LNCaP clone FGC (cell line): ENCODE data around the gene ACSBG1.

Experiments
- DNase-seq: peaks from one replicate; pipeline ENCODE4 v3.0.0-alpha.2; 2011; ENCODE audit warnings: low read depth
- H3K4me3 ChIP-seq: 2 replicates; pipeline ENCODE4 v1.5.1; 2011; ENCODE audit warnings: mild to moderate bottlenecking, low read depth, low read length, control low read depth
- CTCF ChIP-seq: IDR thresholded peaks from 2 replicates; pipeline ENCODE4 v1.5.1; 2012; ENCODE audit warnings: mild to moderate bottlenecking; ENCODE audit not compliant: control insufficient read depth, insufficient read depth; ENCODE audit errors: extremely low read depth

ACSBG1 gene

GRCh38 chr15:78212008-78212407 lies 22.4 kb downstream of the ACSBG1 start:
- H3K4me3 ChIP-seq = no peak overlapping the region
- no peak for TF ChIP-seq CTCF
- no peak for DNase-seq

- no peak for DNase-seq
- TF ChIP-seq CTCF = no peak
These were observed 23.0 kb downstream of the ACSBG1 start for GRCh38 chr15:78211189-78211921.

GRCh38 chr15:78210349-78210717 lies 24.0 kb downstream of the ACSBG1 start:
- no peak for DNase-seq
- H3K4me3 ChIP-seq = no peak overlapping the region
- TF ChIP-seq CTCF = no peak

More at GRCh38 chr15:78211189-78211921, 23.0 kb downstream of the ACSBG1 start:
- no peak overlapping the region for H3K4me3 ChIP-seq

GRCh38 chr15:78209646-78210348 lies 24.6 kb downstream of the ACSBG1 start:
- H3K4me3 ChIP-seq = no peak overlapping the region
- DNase-seq = peak; percentile 92

GRCh38 chr15:78208887-78209645 lies 25.3 kb downstream of the ACSBG1 start:
- TF ChIP-seq CTCF = no peak
- peak; percentile 59 for DNase-seq
- no peak overlapping the region for H3K4me3 ChIP-seq

More at GRCh38 chr15:78209646-78210348, 24.6 kb downstream of the ACSBG1 start:
- TF ChIP-seq CTCF = no peak

- no peak for TF ChIP-seq CTCF
- no peak for DNase-seq
- H3K4me3 ChIP-seq = no peak overlapping the region
These were observed 26.0 kb downstream of the ACSBG1 start for GRCh38 chr15:78208341-78208844.
